Left ventricle myocardium inferior (tissue), 1 donor: Measurements from ENCODE around the gene PTGES2. TPM values are rescaled to one million over a fixed set of nuclear protein-coding genes. Genes with fewer than 3 reads are reported as not detected.

ENCODE experiments used
- DNase-seq: peaks from one replicate; pipeline ENCODE4 v3.0.0-alpha.2; 2020
- H3K27ac ChIP-seq: fragments of 200-600 bp; replicated peaks from 2 replicates; pipeline ENCODE4 v1.8.0; 2021
- H3K27me3 ChIP-seq: fragments of 200-600 bp; 2 replicates; pipeline ENCODE4 v1.8.0; 2021; ENCODE audit warnings: low read depth
- H3K36me3 ChIP-seq: fragments of 200-600 bp; 2 replicates; pipeline ENCODE4 v1.8.0; 2021
- H3K4me1 ChIP-seq: fragments of 200-600 bp; 2 replicates; pipeline ENCODE4 v1.8.0; 2021
- H3K4me3 ChIP-seq: fragments of 200-600 bp; 2 replicates; pipeline ENCODE4 v1.8.0; 2021; ENCODE audit warnings: mild to moderate bottlenecking, moderate library complexity
- H3K9me3 ChIP-seq: fragments of 200-600 bp; replicated peaks from 2 replicates; pipeline ENCODE4 v1.8.0; 2021
- CTCF ChIP-seq: fragments of 200-600 bp; IDR thresholded peaks from 2 replicates; pipeline ENCODE4 v1.8.0; 2021; ENCODE audit warnings: antibody characterized with exemption, mild to moderate bottlenecking, borderline replicate concordance
- intact Hi-C: fragments of 100-400 bp; cut with micrococcal nuclease; formaldehyde crosslinking; loops from one replicate; pipeline ENCODE4 v1.11.0; 2022
- total RNA-seq: library from RNA; stranded (reverse); fragmentation: NEBNext Ultra II Directional; extraction: Animal tissue kit (Norgen Biotek cat#: 25700); gene quantifications from one replicate; pipeline ENCODE4 v1.2.1, GENCODE V29; 2021
- donor health status: DM: no; HTN: yes; CAD: no; lungs with severe emphysema.

PTGES2 gene
- total RNA-seq, 1 donor from 2014 or later = 141 TPM

GRCh38 chr9:128106940-128107467, 20.5 kb downstream of the PTGES2 start:
- DNase-seq = peak; percentile 12
- H3K4me1 ChIP-seq = peaks cover 35% of the 10 kb centered on the region
- intact Hi-C loops = no loop called here
- H3K4me3 ChIP-seq = no peak overlapping the region
- H3K36me3 ChIP-seq = peaks cover 71% of the 10 kb centered on the region
- TF ChIP-seq CTCF = no peak
- no peaks in the 10 kb centered on the region for H3K9me3 ChIP-seq
- no peak overlapping the region for H3K27ac ChIP-seq
- no peaks in the 10 kb centered on the region for H3K27me3 ChIP-seq

GRCh38 chr9:128106181-128106939, 21.2 kb downstream of the PTGES2 start:
- TF ChIP-seq CTCF = no peak
- Histone ChIP-seq H3K27me3 (no peaks in the 10 kb centered on the region), H3K36me3 (peaks cover 78% of the 10 kb centered on the region), H3K4me1 (peaks cover 41% of the 10 kb centered on the region), H3K4me3 (no peak overlapping the region), H3K9me3 (no peaks in the 10 kb centered on the region), H3K27ac (no peak overlapping the region)
- intact Hi-C loops = no loop called here
- no peak for DNase-seq

GRCh38 chr9:128105538-128106175, 21.9 kb downstream of the PTGES2 start:
- intact Hi-C loops = no loop called here
- Histone ChIP-seq H3K36me3 (peaks cover 82% of the 10 kb centered on the region), H3K27me3 (no peaks in the 10 kb centered on the region), H3K4me3 (no peak overlapping the region), H3K27ac (no peak overlapping the region), H3K4me1 (peaks cover 48% of the 10 kb centered on the region), H3K9me3 (no peaks in the 10 kb centered on the region)
- no peak for TF ChIP-seq CTCF
- DNase-seq = no peak

GRCh38 chr9:128104171-128104618, 23.3 kb downstream of the PTGES2 start:
- Histone ChIP-seq H3K27ac (no peak overlapping the region), H3K36me3 (peaks cover 80% of the 10 kb centered on the region), H3K4me1 (peaks cover 56% of the 10 kb centered on the region), H3K4me3 (no peak overlapping the region), H3K9me3 (no peaks in the 10 kb centered on the region), H3K27me3 (no peaks in the 10 kb centered on the region)
- TF ChIP-seq CTCF = no peak
- DNase-seq = no peak
- intact Hi-C loops = no loop called here

GRCh38 chr9:128103589-128103962, 24.0 kb downstream of the PTGES2 start:
- intact Hi-C loops = no loop called here
- peaks cover 56% of the 10 kb centered on the region for H3K4me1 ChIP-seq
- no peak overlapping the region for H3K4me3 ChIP-seq
- TF ChIP-seq CTCF = no peak
- no peaks in the 10 kb centered on the region for H3K27me3 ChIP-seq
- H3K9me3 ChIP-seq = no peaks in the 10 kb centered on the region
- peaks cover 74% of the 10 kb centered on the region for H3K36me3 ChIP-seq
- H3K27ac ChIP-seq = no peak overlapping the region
- DNase-seq = no peak
